Ecto neural progenitor cell (in vitro differentiated cells): ENCODE results near the gene SLC9A1.
A peak's percentile ranks its signal among the peaks of the same experiment; 100 is the strongest.

Experiments used
- DNase-seq: peaks from one replicate; pipeline ENCODE4 v3.0.0-alpha.2; 2018; ENCODE audit warnings: low spot score

Gene SLC9A1

GRCh38 chr1:27102707-27103468 is 52.0 kb downstream of the SLC9A1 start:
- peak; percentile 91 for DNase-seq

- DNase-seq, result no peak
Observed at GRCh38 chr1:27102134-27102706, 52.7 kb downstream of the SLC9A1 start.

- no peak for DNase-seq
Observed at GRCh38 chr1:27101696-27102095, 53.2 kb downstream of the SLC9A1 start.

- DNase-seq, result no peak
Observed at GRCh38 chr1:27101054-27101491, 53.9 kb downstream of the SLC9A1 start.

GRCh38 chr1:27100335-27101053 is 54.4 kb downstream of the SLC9A1 start:
- no peak for DNase-seq

- DNase-seq, result peak; percentile 65
Observed at GRCh38 chr1:27099587-27100334, 55.2 kb downstream of the SLC9A1 start.

GRCh38 chr1:27099135-27099586 is 55.8 kb downstream of the SLC9A1 start:
- no peak for DNase-seq

GRCh38 chr1:27098431-27099134 is 56.3 kb downstream of the SLC9A1 start:
- DNase-seq, result no peak

GRCh38 chr1:27097484-27097917 is 57.4 kb downstream of the SLC9A1 start:
- DNase-seq, result peak; percentile 87

- no peak for DNase-seq
Observed at GRCh38 chr1:27095576-27095975, 59.3 kb downstream of the SLC9A1 start.

- no peak for DNase-seq
Observed at GRCh38 chr1:27092888-27093287, 62.0 kb downstream of the SLC9A1 start.

- no peak for DNase-seq
Observed at GRCh38 chr1:27090911-27091310, 64.0 kb downstream of the SLC9A1 start.

- DNase-seq, result no peak
Observed at GRCh38 chr1:27087371-27088220, 67.3 kb downstream of the SLC9A1 start.

- no peak for DNase-seq
Observed at GRCh38 chr1:27086628-27087027, 68.3 kb downstream of the SLC9A1 start.

- DNase-seq, result no peak
Observed at GRCh38 chr1:27086026-27086425, 68.9 kb downstream of the SLC9A1 start.

- DNase-seq, result no peak
Observed at GRCh38 chr1:27084107-27084506, 70.8 kb downstream of the SLC9A1 start.

- DNase-seq, result no peak
Observed at GRCh38 chr1:27077968-27078367, 77.0 kb downstream of the SLC9A1 start.

GRCh38 chr1:27076803-27077202 is 78.1 kb downstream of the SLC9A1 start:
- no peak for DNase-seq

- DNase-seq, result no peak
Observed at GRCh38 chr1:27074175-27074780, 80.6 kb downstream of the SLC9A1 start.

- peak; percentile 84 for DNase-seq
Observed at GRCh38 chr1:27071049-27071416, 83.9 kb downstream of the SLC9A1 start.
